Liver (tissue), 9 donors: Measurements from ENCODE around the gene GSKIP. TPM values are rescaled to one million over a fixed set of nuclear protein-coding genes. Genes with fewer than 3 reads are reported as not detected.

Experiments used
- DNase-seq: peaks from one replicate; pipeline ENCODE4 v3.0.0-alpha.2; 2017; ENCODE audit warnings: low spot score
- H3K27ac ChIP-seq, 2 donors: one replicate each; pipeline ENCODE4 v1.7.0; 2013; ENCODE audit warnings: inconsistent platforms in 2 of 2, low read length in 2 of 2, control low read depth in 1 of 2, low read depth in 1 of 2, mild to moderate bottlenecking in 1 of 2
- H3K27me3 ChIP-seq, 4 donors: one replicate each; pipeline versions ENCODE4 v1.6.1 to v1.7.0; 2013; ENCODE audit warnings: low read length in 3 of 4, inconsistent platforms in 1 of 4, mild to moderate bottlenecking in 1 of 4, moderate library complexity in 1 of 4; ENCODE audit not compliant: control insufficient read depth in 4 of 4, insufficient read depth in 4 of 4
- H3K36me3 ChIP-seq, 4 donors: one replicate each; pipeline versions ENCODE4 v1.6.1 to v1.7.0; 2013; ENCODE audit warnings: low read length in 3 of 4, mild to moderate bottlenecking in 3 of 4, low read depth in 1 of 4, moderate library complexity in 1 of 4; ENCODE audit not compliant: control insufficient read depth in 4 of 4, insufficient read depth in 3 of 4
- H3K4me1 ChIP-seq, 4 donors: one replicate each; pipeline versions ENCODE4 v1.6.1 to v1.7.0; 2013; ENCODE audit warnings: low read length in 3 of 4, mild to moderate bottlenecking in 3 of 4, moderate library complexity in 1 of 4; ENCODE audit not compliant: control insufficient read depth in 4 of 4, insufficient read depth in 4 of 4
- H3K4me3 ChIP-seq, 3 donors: one replicate each; pipeline versions ENCODE4 v1.6.1 to v1.7.0; 2013; ENCODE audit warnings: low read length in 3 of 3, control low read depth in 1 of 3, low read depth in 1 of 3, mild to moderate bottlenecking in 1 of 3
- H3K9ac ChIP-seq, 2 donors: one replicate each; pipeline ENCODE4 v1.7.0; 2013; ENCODE audit warnings: low read length in 2 of 2, mild to moderate bottlenecking in 2 of 2, moderate library complexity in 2 of 2, control low read depth in 1 of 2, low read depth in 1 of 2
- H3K9me3 ChIP-seq, 4 donors: one replicate each; pipeline versions ENCODE4 v1.6.1 to v1.7.0; 2013; ENCODE audit warnings: low read length in 3 of 4; ENCODE audit not compliant: control insufficient read depth in 4 of 4
- ATF3 ChIP-seq: IDR thresholded peaks from 2 replicates; pipeline ENCODE4 v1.6.1; 2016; ENCODE audit warnings: antibody characterized with exemption
- EGR1 ChIP-seq, 2 donors: IDR thresholded peaks; 2 replicates each; pipeline ENCODE4 v1.6.1; 2016 to 2018; ENCODE audit warnings: antibody characterized with exemption in 2 of 2, low read depth in 2 of 2
- FOXA1 ChIP-seq: IDR thresholded peaks from 2 replicates; pipeline ENCODE4 v1.6.1; 2016; ENCODE audit warnings: antibody characterized with exemption
- FOXA2 ChIP-seq: IDR thresholded peaks from 2 replicates; pipeline ENCODE4 v1.6.1; 2016; ENCODE audit warnings: antibody characterized with exemption
- GABPA ChIP-seq, 2 donors: IDR thresholded peaks in 1 of 2; conservative IDR thresholded peaks in 1 of 2; 2 replicates each; pipeline ENCODE4 v1.6.1; 2016; ENCODE audit warnings: antibody characterized with exemption in 2 of 2, mild to moderate bottlenecking in 1 of 2, moderate library complexity in 1 of 2
- HNF4A ChIP-seq, 2 donors: conservative IDR thresholded peaks; 2 replicates each; pipeline ENCODE4 v1.6.1; 2016; ENCODE audit warnings: antibody characterized with exemption in 2 of 2, mild to moderate bottlenecking in 2 of 2
- HNF4G ChIP-seq: IDR thresholded peaks from 2 replicates; pipeline ENCODE4 v1.6.1; 2016; ENCODE audit warnings: antibody characterized with exemption
- JUND ChIP-seq, 2 donors: IDR thresholded peaks; 2 replicates each; pipeline ENCODE4 v1.6.1; 2016; ENCODE audit warnings: antibody characterized with exemption in 2 of 2
- NR2F2 ChIP-seq: IDR thresholded peaks from 2 replicates; pipeline ENCODE4 v1.6.1; 2016; ENCODE audit warnings: antibody characterized with exemption
- RAD21 ChIP-seq, 2 donors: IDR thresholded peaks; 2 replicates each; pipeline ENCODE4 v1.6.1; 2016; ENCODE audit warnings: antibody characterized with exemption in 2 of 2, mild to moderate bottlenecking in 2 of 2
- RXRA ChIP-seq, 2 donors: IDR thresholded peaks; 2 replicates each; pipeline ENCODE4 v1.6.1; 2017 to 2018; ENCODE audit warnings: antibody characterized with exemption in 2 of 2, mild to moderate bottlenecking in 1 of 2
- SP1 ChIP-seq: IDR thresholded peaks from 2 replicates; pipeline ENCODE4 v1.6.1; 2018; ENCODE audit warnings: antibody characterized with exemption, mild to moderate bottlenecking
- TAF1 ChIP-seq: conservative IDR thresholded peaks from 2 replicates; pipeline ENCODE4 v1.6.1; 2016; ENCODE audit warnings: antibody characterized with exemption, mild to moderate bottlenecking
- YY1 ChIP-seq: IDR thresholded peaks from 2 replicates; pipeline ENCODE4 v1.6.1; 2016; ENCODE audit warnings: antibody characterized with exemption, mild to moderate bottlenecking
- ZBTB33 ChIP-seq: IDR thresholded peaks from 2 replicates; pipeline ENCODE4 v1.6.1; 2016; ENCODE audit warnings: antibody characterized with exemption
- WGBS: extraction: QIAGEN DNeasy Blood & Tissue Kit; methylation state at CpG from one replicate; pipeline ENCODE4 v1.1.7; 2013; 5-methylcytosine and 5-hydroxymethylcytosine counted together
- polyA plus RNA-seq, 2 donors: library from polyadenylated mRNA; stranded (reverse) in 1 of 2; unstranded in 1 of 2; fragments of 200-250 nt in 1 of 2; fragments of >200 nt in 1 of 2; fragmentation: Nextera tagmentation in 1 of 2; extraction: Ambion mirVana in 1 of 2; gene quantifications; one replicate each; pipeline versions ENCODE4 v1.2.1 to v1.2.3, GENCODE V29; 2013 to 2015
- total RNA-seq, 2 donors: library from RNA; depleted of rRNA; stranded (reverse); fragments of >200 nt; gene quantifications; one replicate each; pipeline ENCODE4 v1.2.3, GENCODE V29; 2014
- TF ChIP-seq, protein P1 (sequence below): IDR thresholded peaks from 2 replicates; pipeline ENCODE4 v1.6.1; 2016; ENCODE audit warnings: antibody characterized with exemption
- TF ChIP-seq, protein P2 (sequence below): fragments of 150-350 bp; IDR thresholded peaks from 2 replicates; pipeline ENCODE4 v1.5.1; 2017; ENCODE audit warnings: improper control_type of control experiment, low read depth, low read length; ENCODE audit not compliant: missing input control
- TF ChIP-seq, protein P3 (sequence below): IDR thresholded peaks from 2 replicates; pipeline ENCODE4 v1.6.1; 2016; ENCODE audit warnings: antibody characterized with exemption, mild to moderate bottlenecking
- donor health status: healthy.
- donor health status: healthy.
- donor health status: healthy.
- donor health status: healthy.
- donor health status: healthy.

GSKIP gene
- total and polyA plus RNA-seq, 4 donors = 10.9 to 23.7 (median 14.4) TPM

DNA sequence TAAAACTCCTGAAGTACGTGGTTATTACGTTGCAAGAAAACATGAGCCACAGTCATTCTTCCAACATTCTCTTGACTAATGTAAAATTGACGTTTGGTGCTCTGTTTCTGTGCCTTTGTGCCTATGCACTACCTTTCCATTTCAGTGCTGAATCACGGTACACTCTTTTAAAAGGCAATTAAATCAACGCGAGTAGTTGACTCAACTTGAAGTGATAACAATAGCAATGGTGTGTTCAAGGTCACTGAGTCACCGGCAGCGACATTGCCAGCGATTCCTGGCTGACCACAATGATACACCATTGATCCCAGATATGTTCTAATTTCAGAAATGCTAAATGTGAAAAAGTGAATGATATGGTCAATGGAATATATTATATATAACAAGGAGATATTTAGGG, 46.4 kb downstream of the GSKIP start:
- Histone ChIP-seq H3K27me3 (no peaks in the 10 kb centered on the region), H3K4me3 (no peak overlapping the region), H3K4me1 (no peaks in the 10 kb centered on the region), H3K9ac (no peak overlapping the region), H3K27ac (no peak overlapping the region), H3K36me3 (no peaks in the 10 kb centered on the region), H3K9me3 (no peaks in the 10 kb centered on the region)
- 93% methylated on average over 9 of the region's 9 CpGs for WGBS
- DNase-seq = no peak
- TF ChIP-seq TAF1 (no peak), SP1 (no peak), HNF4G (no peak), FOXA1 (no peak), ATF3 (no peak), ZBTB33 (no peak), GABPA (IDR thresholded peaks at IDR 0.05 in 1 of 2, conservative IDR thresholded peaks at IDR 0.05 in 1 of 2) (no peak), NR2F2 (no peak), RXRA (IDR thresholded peaks at IDR 0.05) (no peak), RAD21 (IDR thresholded peaks at IDR 0.05) (no peak), YY1 (no peak), EGR1 (IDR thresholded peaks at IDR 0.05; ENCODE audit: low read depth in 2 of 2) (no peak), FOXA2 (no peak), JUND (IDR thresholded peaks at IDR 0.05) (no peak), HNF4A (conservative IDR thresholded peaks at IDR 0.05) (no peak)
- TF ChIP-seq, protein P1, sequence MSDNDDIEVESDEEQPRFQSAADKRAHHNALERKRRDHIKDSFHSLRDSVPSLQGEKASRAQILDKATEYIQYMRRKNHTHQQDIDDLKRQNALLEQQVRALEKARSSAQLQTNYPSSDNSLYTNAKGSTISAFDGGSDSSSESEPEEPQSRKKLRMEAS = no peak
- TF ChIP-seq, protein P2, sequence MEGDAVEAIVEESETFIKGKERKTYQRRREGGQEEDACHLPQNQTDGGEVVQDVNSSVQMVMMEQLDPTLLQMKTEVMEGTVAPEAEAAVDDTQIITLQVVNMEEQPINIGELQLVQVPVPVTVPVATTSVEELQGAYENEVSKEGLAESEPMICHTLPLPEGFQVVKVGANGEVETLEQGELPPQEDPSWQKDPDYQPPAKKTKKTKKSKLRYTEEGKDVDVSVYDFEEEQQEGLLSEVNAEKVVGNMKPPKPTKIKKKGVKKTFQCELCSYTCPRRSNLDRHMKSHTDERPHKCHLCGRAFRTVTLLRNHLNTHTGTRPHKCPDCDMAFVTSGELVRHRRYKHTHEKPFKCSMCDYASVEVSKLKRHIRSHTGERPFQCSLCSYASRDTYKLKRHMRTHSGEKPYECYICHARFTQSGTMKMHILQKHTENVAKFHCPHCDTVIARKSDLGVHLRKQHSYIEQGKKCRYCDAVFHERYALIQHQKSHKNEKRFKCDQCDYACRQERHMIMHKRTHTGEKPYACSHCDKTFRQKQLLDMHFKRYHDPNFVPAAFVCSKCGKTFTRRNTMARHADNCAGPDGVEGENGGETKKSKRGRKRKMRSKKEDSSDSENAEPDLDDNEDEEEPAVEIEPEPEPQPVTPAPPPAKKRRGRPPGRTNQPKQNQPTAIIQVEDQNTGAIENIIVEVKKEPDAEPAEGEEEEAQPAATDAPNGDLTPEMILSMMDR = no peak
- TF ChIP-seq, protein P3, sequence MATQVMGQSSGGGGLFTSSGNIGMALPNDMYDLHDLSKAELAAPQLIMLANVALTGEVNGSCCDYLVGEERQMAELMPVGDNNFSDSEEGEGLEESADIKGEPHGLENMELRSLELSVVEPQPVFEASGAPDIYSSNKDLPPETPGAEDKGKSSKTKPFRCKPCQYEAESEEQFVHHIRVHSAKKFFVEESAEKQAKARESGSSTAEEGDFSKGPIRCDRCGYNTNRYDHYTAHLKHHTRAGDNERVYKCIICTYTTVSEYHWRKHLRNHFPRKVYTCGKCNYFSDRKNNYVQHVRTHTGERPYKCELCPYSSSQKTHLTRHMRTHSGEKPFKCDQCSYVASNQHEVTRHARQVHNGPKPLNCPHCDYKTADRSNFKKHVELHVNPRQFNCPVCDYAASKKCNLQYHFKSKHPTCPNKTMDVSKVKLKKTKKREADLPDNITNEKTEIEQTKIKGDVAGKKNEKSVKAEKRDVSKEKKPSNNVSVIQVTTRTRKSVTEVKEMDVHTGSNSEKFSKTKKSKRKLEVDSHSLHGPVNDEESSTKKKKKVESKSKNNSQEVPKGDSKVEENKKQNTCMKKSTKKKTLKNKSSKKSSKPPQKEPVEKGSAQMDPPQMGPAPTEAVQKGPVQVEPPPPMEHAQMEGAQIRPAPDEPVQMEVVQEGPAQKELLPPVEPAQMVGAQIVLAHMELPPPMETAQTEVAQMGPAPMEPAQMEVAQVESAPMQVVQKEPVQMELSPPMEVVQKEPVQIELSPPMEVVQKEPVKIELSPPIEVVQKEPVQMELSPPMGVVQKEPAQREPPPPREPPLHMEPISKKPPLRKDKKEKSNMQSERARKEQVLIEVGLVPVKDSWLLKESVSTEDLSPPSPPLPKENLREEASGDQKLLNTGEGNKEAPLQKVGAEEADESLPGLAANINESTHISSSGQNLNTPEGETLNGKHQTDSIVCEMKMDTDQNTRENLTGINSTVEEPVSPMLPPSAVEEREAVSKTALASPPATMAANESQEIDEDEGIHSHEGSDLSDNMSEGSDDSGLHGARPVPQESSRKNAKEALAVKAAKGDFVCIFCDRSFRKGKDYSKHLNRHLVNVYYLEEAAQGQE = no peak
